ENCODE data around the gene C20orf204.

C20orf204 gene

GRCh38 chr20:64056889-64057627 is 21.1 kb downstream of the C20orf204 start:
- no peak for FAIRE-seq

- FAIRE-seq = no peak
These were observed 21.9 kb downstream of the C20orf204 start for GRCh38 chr20:64057628-64058498.

GRCh38 chr20:64058536-64058935 is 22.6 kb downstream of the C20orf204 start:
- FAIRE-seq = no peak

GRCh38 chr20:64062276-64062595 is 26.3 kb downstream of the C20orf204 start:
- FAIRE-seq = no peak

GRCh38 chr20:64062596-64063388 is 26.8 kb downstream of the C20orf204 start, which contains the start of gene TCEA2:
TCEA2 (plus strand) TSS chr20:64063198; CDS start chr20:64063313, 115 bp downstream.
- no peak for FAIRE-seq

GRCh38 chr20:64063389-64064144 is 27.6 kb downstream of the C20orf204 start:
- no peak for FAIRE-seq

- FAIRE-seq = no peak
These were observed 28.2 kb downstream of the C20orf204 start for GRCh38 chr20:64064145-64064698.

GRCh38 chr20:64065062-64065973 is 29.3 kb downstream of the C20orf204 start:
- no peak for FAIRE-seq

GRCh38 chr20:64065974-64066343 is 30.0 kb downstream of the C20orf204 start:
- no peak for FAIRE-seq

GRCh38 chr20:64067005-64067632 is 31.1 kb downstream of the C20orf204 start:
- FAIRE-seq = no peak

- no peak for FAIRE-seq
These were observed 31.8 kb downstream of the C20orf204 start for GRCh38 chr20:64067733-64068307.

GRCh38 chr20:64068386-64069208 is 32.6 kb downstream of the C20orf204 start:
- FAIRE-seq = no peak

GRCh38 chr20:64069209-64069613 is 33.2 kb downstream of the C20orf204 start:
- no peak for FAIRE-seq

- no peak for FAIRE-seq
These were observed 33.7 kb downstream of the C20orf204 start for GRCh38 chr20:64069614-64070243.

GRCh38 chr20:64070244-64070993 is 34.4 kb downstream of the C20orf204 start:
- no peak for FAIRE-seq

GRCh38 chr20:64071341-64072332 is 35.7 kb downstream of the C20orf204 start:
- no peak for FAIRE-seq
